Neural progenitor cell (in vitro differentiated cells): ENCODE results near the gene TRIO. TPM values are rescaled to one million over a fixed set of nuclear protein-coding genes. Genes with fewer than 3 reads are reported as not detected.

ENCODE experiments used
- DNase-seq: peaks from one replicate; pipeline ENCODE4 v3.0.0-alpha.2; 2016; ENCODE audit warnings: low spot score
- H2AFZ ChIP-seq: fragments of 200-600 bp; sonication (generic); replicated peaks from 2 replicates; pipeline ENCODE4 v1.6.1; 2016; ENCODE audit warnings: antibody characterized with exemption
- H3F3A ChIP-seq: fragments of 200-600 bp; sonication (generic); 2 replicates; pipeline ENCODE4 v1.6.1; 2016; ENCODE audit warnings: antibody characterized with exemption, low read depth
- H3K27ac ChIP-seq: fragments of 200-600 bp; sonication (generic); 2 replicates; pipeline ENCODE4 v1.5.1; 2016; ENCODE audit warnings: mild to moderate bottlenecking
- H3K27me3 ChIP-seq: fragments of 200-600 bp; sonication (generic); 2 replicates; pipeline ENCODE4 v1.6.1; 2016; ENCODE audit warnings: mild to moderate bottlenecking, moderate library complexity
- H3K36me3 ChIP-seq: fragments of 200-600 bp; sonication (generic); 2 replicates; pipeline ENCODE4 v1.5.1; 2016
- H3K4me1 ChIP-seq: fragments of 200-600 bp; sonication (generic); 2 replicates; pipeline ENCODE4 v1.6.1; 2016; ENCODE audit warnings: mixed run types
- H3K4me2 ChIP-seq: fragments of 200-600 bp; sonication (generic); 2 replicates; pipeline ENCODE4 v1.6.1; 2016
- H3K4me3 ChIP-seq: fragments of 200-600 bp; sonication (generic); 2 replicates; pipeline ENCODE4 v1.5.1; 2016
- H3K79me2 ChIP-seq: fragments of 200-600 bp; sonication (generic); 2 replicates; pipeline ENCODE4 v1.6.1; 2016; ENCODE audit warnings: low read depth
- H3K9ac ChIP-seq: fragments of 200-600 bp; sonication (generic); 2 replicates; pipeline ENCODE4 v1.6.1; 2016
- H3K9me3 ChIP-seq: fragments of 200-600 bp; sonication (generic); 2 replicates; pipeline ENCODE4 v1.5.1; 2016; ENCODE audit warnings: low read depth
- H4K20me1 ChIP-seq: fragments of 200-600 bp; sonication (generic); 2 replicates; pipeline ENCODE4 v1.6.1; 2016; ENCODE audit warnings: low read depth
- H3K27ac Mint-ChIP-seq: 3 replicates; pipeline ENCODE4 v1.8.0; 2021; ENCODE audit warnings: mixed read lengths
- H3K27me3 Mint-ChIP-seq: 2 replicates; pipeline ENCODE4 v1.8.0; 2022; ENCODE audit warnings: low read depth, mild to moderate bottlenecking, inconsistent platforms, moderate library complexity, mixed read lengths; ENCODE audit not compliant: insufficient read depth
- H3K36me3 Mint-ChIP-seq: 3 replicates; pipeline ENCODE4 v1.8.0; 2021; ENCODE audit warnings: mixed read lengths
- H3K4me1 Mint-ChIP-seq: 3 replicates; pipeline ENCODE4 v1.8.0; 2021; ENCODE audit warnings: mixed read lengths
- H3K4me3 Mint-ChIP-seq: 3 replicates; pipeline ENCODE4 v1.8.0; 2021; ENCODE audit warnings: mild to moderate bottlenecking, moderate library complexity, mixed read lengths
- H3K9me3 Mint-ChIP-seq: 3 replicates; pipeline ENCODE4 v1.8.0; 2020; ENCODE audit warnings: mixed read lengths
- CTCF ChIP-seq: fragments of 200-600 bp; sonication (generic); IDR thresholded peaks from 2 replicates; pipeline ENCODE4 v1.5.1; 2017; ENCODE audit warnings: antibody characterized with exemption, mild to moderate bottlenecking
- EZH2 ChIP-seq: fragments of 200-600 bp; sonication (generic); IDR thresholded peaks from 2 replicates; pipeline ENCODE4 v1.6.1; 2017; ENCODE audit warnings: antibody characterized with exemption, mild to moderate bottlenecking, moderate library complexity
- EZH2phosphoT487 ChIP-seq: fragments of 200-600 bp; sonication (generic); IDR thresholded peaks from 2 replicates; pipeline ENCODE4 v1.6.1; 2017; ENCODE audit warnings: antibody characterized with exemption
- total RNA-seq: library from RNA; depleted of rRNA; stranded (reverse); fragments of >200 nt; gene quantifications from 2 replicates; pipeline ENCODE4 v1.2.3, GENCODE V29; 2015; ENCODE audit warnings: low replicate concordance

Gene TRIO
- total RNA-seq, 1 donor from 2014 or later: 84.7 TPM

DNA sequence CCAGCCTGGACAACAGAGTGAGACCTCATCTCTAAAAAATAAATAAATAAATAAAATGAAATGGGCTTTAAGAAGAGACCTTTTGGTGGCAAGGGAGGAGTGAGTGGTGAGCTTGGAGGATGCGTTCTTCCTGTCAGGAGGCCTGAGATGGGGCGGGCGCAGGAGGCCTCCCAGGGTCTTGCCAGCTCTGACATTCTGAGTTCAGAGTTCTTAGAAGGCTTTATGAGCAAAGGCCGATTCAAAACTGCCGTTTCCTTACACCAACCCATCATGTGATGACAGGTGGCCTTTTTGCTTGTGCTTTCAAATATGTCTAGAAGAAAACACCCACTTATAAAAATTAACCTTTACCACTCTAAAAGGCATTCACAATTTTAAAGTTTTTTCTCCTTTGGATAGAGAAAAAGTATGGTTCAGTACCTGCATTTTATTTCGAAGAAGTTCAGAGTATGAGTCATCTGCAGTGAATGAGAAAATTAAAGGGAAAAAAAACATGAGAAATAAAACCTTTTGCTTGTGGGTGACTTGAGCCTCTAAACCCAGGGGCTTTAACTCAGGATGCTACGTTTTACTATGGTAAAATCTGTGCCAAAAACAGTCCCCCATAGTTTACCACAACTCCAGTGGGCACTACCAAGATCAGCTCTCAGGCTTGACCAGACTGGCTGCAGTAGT is 281.0 kb downstream of the TRIO start:
- H3K9me3 Mint-ChIP-seq: no peaks in the 10 kb centered on the region
- peaks cover 52% of the 10 kb centered on the region for H3K4me1 ChIP-seq
- H3K27ac ChIP-seq: no peak overlapping the region
- H3K4me1 Mint-ChIP-seq: peaks cover 49% of the 10 kb centered on the region
- peaks cover 6% of the 10 kb centered on the region for H3K79me2 ChIP-seq
- no peak for DNase-seq
- H3K36me3 ChIP-seq: no peaks in the 10 kb centered on the region
- peaks cover 43% of the 10 kb centered on the region for H4K20me1 ChIP-seq
- no peaks in the 10 kb centered on the region for H3K27me3 ChIP-seq
- no peak overlapping the region for H3K4me2 ChIP-seq
- H3K36me3 Mint-ChIP-seq: peaks cover 50% of the 10 kb centered on the region
- H3K4me3 Mint-ChIP-seq: no peak overlapping the region
- no peak overlapping the region for H3K9ac ChIP-seq
- H3K9me3 ChIP-seq: no peaks in the 10 kb centered on the region
- TF ChIP-seq CTCF: no peak
- no peak for TF ChIP-seq EZH2
- no peak for TF ChIP-seq EZH2phosphoT487
- H3K27ac Mint-ChIP-seq: no peak overlapping the region
- H3F3A ChIP-seq: peaks cover 11% of the 10 kb centered on the region
- H2AFZ ChIP-seq: no peak overlapping the region
- no peak overlapping the region for H3K4me3 ChIP-seq
- H3K27me3 Mint-ChIP-seq: peaks cover 4% of the 10 kb centered on the region

GRCh38 chr5:14425559-14425958 is 282.4 kb downstream of the TRIO start:
- peak; percentile 82 for DNase-seq
- Mint-ChIP-seq H3K27ac (no peak overlapping the region), H3K4me3 (no peak overlapping the region), H3K9me3 (no peaks in the 10 kb centered on the region), H3K27me3 (peaks cover 4% of the 10 kb centered on the region), H3K36me3 (peaks cover 40% of the 10 kb centered on the region), H3K4me1 (peaks cover 61% of the 10 kb centered on the region)
- H3F3A ChIP-seq: peaks cover 17% of the 10 kb centered on the region
- H3K79me2 ChIP-seq: peaks cover 10% of the 10 kb centered on the region
- no peak overlapping the region for H3K9ac ChIP-seq
- no peaks in the 10 kb centered on the region for H3K9me3 ChIP-seq
- H3K4me3 ChIP-seq: peak overlapping the region; percentile 16
- peaks cover 61% of the 10 kb centered on the region for H3K4me1 ChIP-seq
- H4K20me1 ChIP-seq: peaks cover 43% of the 10 kb centered on the region
- H3K27me3 ChIP-seq: no peaks in the 10 kb centered on the region
- H3K27ac ChIP-seq: no peak overlapping the region
- no peak overlapping the region for H2AFZ ChIP-seq
- H3K36me3 ChIP-seq: no peaks in the 10 kb centered on the region
- H3K4me2 ChIP-seq: peak overlapping the region; percentile 58
- TF ChIP-seq EZH2: no peak
- TF ChIP-seq CTCF: no peak

GRCh38 chr5:14426521-14426920 is 283.4 kb downstream of the TRIO start:
- Histone ChIP-seq H3K4me3 (no peak overlapping the region), H3K27ac (no peak overlapping the region), H3K4me1 (peaks cover 61% of the 10 kb centered on the region), H3K9ac (no peak overlapping the region), H3K4me2 (peak overlapping the region; percentile 58), H4K20me1 (peaks cover 43% of the 10 kb centered on the region), H3F3A (peaks cover 17% of the 10 kb centered on the region), H2AFZ (no peak overlapping the region), H3K79me2 (peaks cover 10% of the 10 kb centered on the region), H3K27me3 (no peaks in the 10 kb centered on the region), H3K9me3 (no peaks in the 10 kb centered on the region), H3K36me3 (no peaks in the 10 kb centered on the region)
- peaks cover 60% of the 10 kb centered on the region for H3K4me1 Mint-ChIP-seq
- peaks cover 37% of the 10 kb centered on the region for H3K36me3 Mint-ChIP-seq
- no peaks in the 10 kb centered on the region for H3K9me3 Mint-ChIP-seq
- H3K4me3 Mint-ChIP-seq: no peak overlapping the region
- no peak for TF ChIP-seq EZH2phosphoT487
- no peak for TF ChIP-seq EZH2
- no peak for TF ChIP-seq CTCF
- H3K27me3 Mint-ChIP-seq: peaks cover 4% of the 10 kb centered on the region
- no peak overlapping the region for H3K27ac Mint-ChIP-seq
- DNase-seq: no peak
